Mesothelial cell of epicardium (in vitro differentiated cells): ENCODE data around the gene DLGAP1. TPM values are rescaled to one million over a fixed set of nuclear protein-coding genes. Genes with fewer than 3 reads are reported as not detected.

ENCODE experiments used
- DNase-seq, 2 experiments: peaks; one replicate each; pipeline ENCODE4 v3.0.0; 2021; ENCODE audit warnings: low spot score in 2 of 2; ENCODE audit not compliant: unreplicated experiment in 2 of 2
- H3K27ac Mint-ChIP-seq: 2 replicates; pipeline ENCODE4 v1.8.0; 2021; ENCODE audit warnings: mixed read lengths
- H3K27me3 Mint-ChIP-seq: 2 replicates; pipeline ENCODE4 v1.8.0; 2021; ENCODE audit warnings: low read depth, mixed read lengths
- H3K36me3 Mint-ChIP-seq: 2 replicates; pipeline ENCODE4 v1.8.0; 2021; ENCODE audit warnings: mixed read lengths
- H3K4me1 Mint-ChIP-seq: 2 replicates; pipeline ENCODE4 v1.8.0; 2021; ENCODE audit warnings: mixed read lengths
- H3K4me3 Mint-ChIP-seq: 2 replicates; pipeline ENCODE4 v1.8.0; 2021; ENCODE audit warnings: mild to moderate bottlenecking, moderate library complexity, mixed read lengths
- H3K9me3 Mint-ChIP-seq: 2 replicates; pipeline ENCODE4 v1.8.0; 2021; ENCODE audit warnings: mixed read lengths
- total RNA-seq: library from RNA; stranded (reverse); gene quantifications from 3 replicates; pipeline ENCODE4 v1.2.1, GENCODE V29; 2021
- TF ChIP-seq, protein P1 (sequence below): fragments of 200-600 bp; sonication (generic); IDR thresholded peaks from one replicate; pipeline ENCODE4 v1.5.0; 2021; ENCODE audit warnings: antibody characterized with exemption; ENCODE audit not compliant: unreplicated experiment

The DLGAP1 gene
- total RNA-seq, 1 donor from 2014 or later = 4.6 TPM

DNA sequence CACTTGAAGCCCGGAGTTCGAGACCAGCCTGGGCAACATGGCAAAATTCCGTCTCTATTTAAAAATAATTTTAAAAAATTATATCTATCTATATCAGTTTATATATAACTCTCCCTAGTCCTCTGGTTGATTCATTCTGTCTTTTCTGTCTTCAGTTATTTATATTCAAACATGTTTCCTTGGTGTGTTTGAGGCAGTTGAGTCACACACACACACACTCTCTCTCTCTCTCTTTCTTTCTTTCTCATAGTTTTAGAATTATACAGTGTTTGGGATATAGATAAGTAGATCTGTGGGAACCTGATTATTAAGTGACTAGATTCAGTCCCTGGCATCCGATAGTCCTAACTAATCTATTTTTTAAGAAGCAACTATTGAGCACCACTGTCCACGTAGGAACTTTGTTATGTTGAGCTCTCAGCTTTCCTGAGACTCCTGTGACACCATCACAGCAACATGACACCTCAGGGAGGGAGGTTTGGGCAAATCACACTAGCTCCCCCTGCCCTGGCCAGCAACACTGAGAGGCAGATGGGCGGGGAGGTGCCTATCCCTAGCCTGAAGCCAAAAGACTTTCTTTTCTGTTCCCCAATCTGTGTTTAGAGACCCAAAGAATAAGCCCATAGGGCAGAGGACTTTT is 482.7 kb downstream of the DLGAP1 start:
- Mint-ChIP-seq H3K27me3 (no peaks in the 10 kb centered on the region), H3K4me3 (no peak overlapping the region), H3K36me3 (no peaks in the 10 kb centered on the region), H3K9me3 (no peaks in the 10 kb centered on the region), H3K27ac (no peak overlapping the region), H3K4me1 (peaks cover 10% of the 10 kb centered on the region)
- TF ChIP-seq, protein P1, sequence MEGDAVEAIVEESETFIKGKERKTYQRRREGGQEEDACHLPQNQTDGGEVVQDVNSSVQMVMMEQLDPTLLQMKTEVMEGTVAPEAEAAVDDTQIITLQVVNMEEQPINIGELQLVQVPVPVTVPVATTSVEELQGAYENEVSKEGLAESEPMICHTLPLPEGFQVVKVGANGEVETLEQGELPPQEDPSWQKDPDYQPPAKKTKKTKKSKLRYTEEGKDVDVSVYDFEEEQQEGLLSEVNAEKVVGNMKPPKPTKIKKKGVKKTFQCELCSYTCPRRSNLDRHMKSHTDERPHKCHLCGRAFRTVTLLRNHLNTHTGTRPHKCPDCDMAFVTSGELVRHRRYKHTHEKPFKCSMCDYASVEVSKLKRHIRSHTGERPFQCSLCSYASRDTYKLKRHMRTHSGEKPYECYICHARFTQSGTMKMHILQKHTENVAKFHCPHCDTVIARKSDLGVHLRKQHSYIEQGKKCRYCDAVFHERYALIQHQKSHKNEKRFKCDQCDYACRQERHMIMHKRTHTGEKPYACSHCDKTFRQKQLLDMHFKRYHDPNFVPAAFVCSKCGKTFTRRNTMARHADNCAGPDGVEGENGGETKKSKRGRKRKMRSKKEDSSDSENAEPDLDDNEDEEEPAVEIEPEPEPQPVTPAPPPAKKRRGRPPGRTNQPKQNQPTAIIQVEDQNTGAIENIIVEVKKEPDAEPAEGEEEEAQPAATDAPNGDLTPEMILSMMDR = no peak
- DNase-seq = no peak

- no peak for DNase-seq
- H3K36me3 Mint-ChIP-seq = no peaks in the 10 kb centered on the region
- TF ChIP-seq, protein P1 = no peak
- peaks cover 21% of the 10 kb centered on the region for H3K4me1 Mint-ChIP-seq
- no peak overlapping the region for H3K27ac Mint-ChIP-seq
- no peaks in the 10 kb centered on the region for H3K27me3 Mint-ChIP-seq
- H3K4me3 Mint-ChIP-seq = no peak overlapping the region
- H3K9me3 Mint-ChIP-seq = no peaks in the 10 kb centered on the region
Observed at GRCh38 chr18:3970929-3971328, 484.2 kb downstream of the DLGAP1 start.

DNA sequence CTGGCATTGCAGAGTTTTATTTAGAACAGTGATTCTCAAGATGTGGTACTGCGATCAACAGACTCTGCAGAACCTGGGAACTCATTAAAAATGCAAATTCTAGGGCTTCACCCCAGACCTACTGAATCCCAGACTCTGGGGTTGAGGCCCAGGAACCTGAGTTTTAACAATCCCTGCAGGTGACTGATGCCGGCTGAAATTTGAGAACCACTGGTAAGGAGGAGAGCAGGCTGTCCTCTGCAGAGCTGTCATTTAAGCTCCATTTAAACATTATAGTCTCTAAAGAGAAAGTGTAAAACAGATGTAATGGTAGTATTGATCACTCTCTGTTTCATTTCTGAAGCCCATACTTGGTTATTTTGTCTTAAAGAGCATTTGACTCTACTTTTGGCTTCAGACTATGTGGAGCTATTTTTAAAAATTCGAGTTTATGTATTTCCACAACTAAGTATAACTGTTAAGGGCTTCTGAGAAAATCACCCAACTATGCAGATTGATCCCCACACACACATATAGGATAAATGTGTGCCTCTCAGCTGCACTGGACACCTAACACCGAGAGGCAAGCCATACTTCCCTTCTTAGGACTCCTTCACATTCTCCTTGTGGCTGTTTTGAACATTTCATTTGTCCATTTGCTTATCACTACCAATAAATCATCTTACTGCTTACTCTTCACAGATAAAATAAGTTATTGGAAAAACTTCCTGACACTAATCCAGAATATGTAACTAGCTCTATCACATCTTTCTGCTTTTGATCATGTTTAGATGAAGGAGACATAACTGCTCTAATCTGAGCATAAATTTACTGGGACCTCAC is 487.5 kb downstream of the DLGAP1 start:
- no peak for DNase-seq

DNA sequence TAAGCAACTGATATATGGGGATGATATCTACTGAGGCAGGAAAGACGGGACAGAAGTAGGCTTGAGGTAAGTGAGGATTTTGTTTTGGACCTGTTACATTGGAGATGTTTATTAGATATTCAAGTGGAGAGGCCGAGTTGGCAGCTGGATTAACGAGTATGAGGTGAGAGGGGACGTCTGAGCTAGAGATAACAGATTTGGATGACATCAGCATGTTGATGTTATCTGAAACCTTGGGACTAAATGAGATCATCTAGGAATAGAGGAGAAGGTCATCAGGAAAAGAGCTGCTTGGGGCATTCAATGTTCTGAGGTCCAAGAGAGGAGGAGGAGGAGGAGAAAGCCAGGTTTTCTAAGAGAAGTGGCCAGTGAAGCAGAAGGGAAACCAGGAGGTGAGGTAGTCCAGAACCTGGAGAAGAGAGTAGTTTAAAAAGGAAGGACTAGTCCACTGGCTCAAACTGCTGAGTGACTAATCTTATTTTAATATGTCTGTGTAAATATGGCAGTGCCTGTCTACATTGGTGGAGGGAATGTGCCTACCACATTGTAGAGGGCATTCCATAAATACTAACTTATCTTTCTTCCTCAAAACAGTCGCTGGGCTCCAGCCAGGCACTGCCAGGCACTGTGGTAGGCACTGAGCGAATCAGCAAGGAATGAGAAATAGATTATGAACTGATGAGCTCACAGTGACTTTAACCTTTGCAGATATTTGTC is 488.3 kb downstream of the DLGAP1 start:
- no peaks in the 10 kb centered on the region for H3K36me3 Mint-ChIP-seq
- no peaks in the 10 kb centered on the region for H3K27me3 Mint-ChIP-seq
- no peak for DNase-seq
- peak overlapping the region; percentile 71 for H3K27ac Mint-ChIP-seq
- peaks cover 21% of the 10 kb centered on the region for H3K4me1 Mint-ChIP-seq
- TF ChIP-seq, protein P1 = no peak
- no peaks in the 10 kb centered on the region for H3K9me3 Mint-ChIP-seq
- H3K4me3 Mint-ChIP-seq = no peak overlapping the region

More for the DNA sequence above, 487.5 kb downstream of the DLGAP1 start:
- TF ChIP-seq, protein P1 = no peak
- peaks cover 21% of the 10 kb centered on the region for H3K4me1 Mint-ChIP-seq
- no peak overlapping the region for H3K4me3 Mint-ChIP-seq
- no peaks in the 10 kb centered on the region for H3K9me3 Mint-ChIP-seq
- no peaks in the 10 kb centered on the region for H3K36me3 Mint-ChIP-seq
- H3K27me3 Mint-ChIP-seq = no peaks in the 10 kb centered on the region
- peak overlapping the region; percentile 62 for H3K27ac Mint-ChIP-seq

- TF ChIP-seq, protein P1 = no peak
- no peak overlapping the region for H3K4me3 Mint-ChIP-seq
- no peaks in the 10 kb centered on the region for H3K27me3 Mint-ChIP-seq
- DNase-seq = no peak
- H3K27ac Mint-ChIP-seq = peak overlapping the region; percentile 71
- no peaks in the 10 kb centered on the region for H3K36me3 Mint-ChIP-seq
- H3K4me1 Mint-ChIP-seq = peaks cover 21% of the 10 kb centered on the region
- no peaks in the 10 kb centered on the region for H3K9me3 Mint-ChIP-seq
Observed at GRCh38 chr18:3966246-3966641, 488.9 kb downstream of the DLGAP1 start.
